Coronary artery (tissue), 2 donors: Measurements from ENCODE around the gene UNG.

ENCODE experiments used
- DNase-seq: peaks from one replicate; pipeline ENCODE4 v3.0.0-alpha.2; 2017; ENCODE audit warnings: low spot score
- H3K27ac ChIP-seq, 2 donors: fragments of 200-600 bp; sonication (generic); one replicate each; pipeline ENCODE4 v1.5.1; 2016 to 2019
- H3K4me3 ChIP-seq: fragments of 200-600 bp; sonication (generic); 2 replicates; pipeline ENCODE4 v1.5.1; 2016; ENCODE audit warnings: mild to moderate bottlenecking, moderate library complexity
- CTCF ChIP-seq: fragments of 200-600 bp; sonication (generic); IDR thresholded peaks from one replicate; pipeline ENCODE4 v1.5.1; 2019; ENCODE audit warnings: antibody characterized with exemption

UNG gene

DNA sequence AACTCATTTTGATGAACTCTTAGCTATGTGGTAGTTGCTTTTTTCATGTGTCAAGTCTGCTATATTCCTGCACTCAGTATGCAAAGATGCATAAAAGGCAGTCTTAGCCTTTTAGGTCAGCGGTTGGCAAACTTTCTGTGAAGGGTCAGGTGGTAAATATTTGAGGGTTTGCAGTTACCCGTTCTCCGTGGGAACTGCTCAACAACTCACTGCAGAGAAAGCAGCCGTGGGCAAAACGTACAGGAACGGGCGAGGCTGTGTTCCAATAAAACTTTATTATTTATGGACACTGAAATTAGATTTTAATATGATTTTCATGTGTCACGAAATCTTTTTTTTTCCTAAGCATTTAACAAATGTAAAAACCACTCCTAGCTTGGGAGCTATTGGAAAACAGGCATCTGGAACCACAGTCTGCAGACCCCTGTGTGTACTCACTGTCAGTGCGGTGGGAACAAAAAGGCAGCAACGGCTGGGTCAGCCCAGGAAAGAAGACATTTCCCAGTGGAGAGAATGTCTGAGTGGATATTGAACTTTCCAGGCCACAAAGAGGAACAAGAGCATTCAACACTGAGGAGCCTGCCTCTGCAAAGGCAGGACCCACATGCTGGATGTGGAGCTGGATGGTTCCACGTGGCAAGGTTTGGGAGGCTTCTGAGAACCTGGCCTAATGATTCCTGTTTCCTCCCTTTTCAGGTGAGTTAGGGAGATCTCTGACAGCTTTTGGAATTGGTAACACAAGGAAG lies 15.5 kb downstream of the UNG start:
- Histone ChIP-seq H3K4me3 (no peak overlapping the region), H3K27ac (peak overlapping the region; percentile 18 to 24)
- DNase-seq = peak; percentile 45
- TF ChIP-seq CTCF = no peak

GRCh38 chr12:109113661-109114321 lies 16.4 kb downstream of the UNG start:
- Histone ChIP-seq H3K4me3 (no peak overlapping the region), H3K27ac (peak overlapping the region; percentile 24 to 54)
- TF ChIP-seq CTCF = no peak
- peak; percentile 54 for DNase-seq

- H3K27ac ChIP-seq = peak overlapping the region; percentile 54 to 67
- no peak for TF ChIP-seq CTCF
- H3K4me3 ChIP-seq = no peak overlapping the region
- no peak for DNase-seq
Measured at GRCh38 chr12:109114644-109115043, 17.2 kb downstream of the UNG start.

GRCh38 chr12:109115404-109115757 lies 18.0 kb downstream of the UNG start:
- TF ChIP-seq CTCF = no peak
- no peak for DNase-seq
- peak overlapping the region; percentile 54 to 67 for H3K27ac ChIP-seq
- peak overlapping the region; percentile 23 for H3K4me3 ChIP-seq

DNA sequence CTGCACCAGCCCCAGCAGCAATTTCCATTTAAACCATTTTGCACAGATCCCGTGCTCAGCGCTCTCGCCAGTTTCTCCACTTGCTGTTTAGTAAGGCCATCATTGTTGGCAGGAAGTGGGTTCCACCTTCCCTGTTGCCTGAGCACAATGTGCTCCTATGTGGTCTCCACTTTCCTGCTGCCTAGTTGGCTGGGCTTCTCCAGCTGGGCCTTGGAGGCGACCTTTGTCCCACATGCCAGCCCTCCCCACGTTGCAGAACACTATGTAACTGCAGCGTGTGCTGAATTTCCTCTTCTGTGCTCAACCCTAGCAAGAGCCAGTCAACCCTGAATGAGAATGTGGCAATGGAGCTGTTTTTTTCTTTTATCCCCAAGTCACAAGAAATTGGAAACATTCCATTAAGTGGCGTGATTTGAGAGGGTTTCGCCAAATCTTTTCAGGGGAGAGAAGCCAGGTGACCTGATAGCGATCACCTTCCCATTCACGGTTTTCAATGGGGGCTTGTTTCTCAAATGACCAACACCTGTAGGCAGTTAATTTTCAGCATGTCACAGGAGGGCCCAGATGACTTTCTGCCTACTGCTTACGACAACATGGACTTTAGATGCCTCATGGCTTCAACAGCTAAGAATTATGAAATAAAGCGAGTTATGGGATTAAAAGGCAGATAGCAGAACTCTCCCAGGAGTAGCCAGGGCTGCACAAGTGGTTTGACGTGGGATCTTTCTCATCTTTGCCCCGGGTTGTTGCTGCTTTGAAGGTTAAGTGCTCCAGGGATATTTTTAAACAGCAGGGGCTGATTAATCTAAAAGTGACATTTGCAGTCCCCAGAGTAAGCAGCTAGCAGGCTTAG lies 18.6 kb downstream of the UNG start, which contains the start of gene ACACB:
TSS of gene ACACB (plus strand) at position 830 of the 853 bp plus-strand sequence. CDS start 22,819 bp downstream, outside the sequence.
- Histone ChIP-seq H3K27ac (peak within 1 kb of the TSS; percentile 54 to 67), H3K4me3 (peak within 1 kb of the TSS; percentile 23)
- no peak for TF ChIP-seq CTCF
- no peak for DNase-seq

DNA sequence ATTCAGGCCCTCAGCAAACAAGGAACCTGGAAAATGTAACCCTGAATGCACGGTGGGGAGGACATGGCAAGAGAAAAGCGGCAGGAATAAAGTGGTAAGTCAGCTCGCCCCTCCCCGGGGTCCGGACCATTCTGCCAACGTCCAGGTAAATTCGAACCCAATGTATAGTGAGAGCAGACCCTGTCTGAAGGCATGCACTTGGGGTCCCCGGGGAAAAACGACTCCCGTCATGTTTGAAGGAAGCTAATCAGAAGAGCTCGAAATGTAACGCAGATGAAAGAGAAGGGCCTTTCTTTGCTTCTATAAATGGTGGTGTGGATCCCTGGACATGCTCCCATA lies 19.2 kb downstream of the UNG start:
- H3K27ac ChIP-seq = peak overlapping the region; percentile 54 to 67
- no peak for TF ChIP-seq CTCF
- H3K4me3 ChIP-seq = no peak overlapping the region
- DNase-seq = peak; percentile 43
